Germinal center (tissue), 1 donor: ENCODE results near the gene RPL3.
A peak's percentile ranks its signal among the peaks of the same experiment; 100 is the strongest.
"Not testable (repeated sequence)": the region's sequence is repeated elsewhere in the genome, so short reads cannot be mapped to it uniquely, and the experiment has no call there.

Experiments used
- DNase-seq: peaks from one replicate; pipeline ENCODE4 v3.0.0; 2012; ENCODE audit warnings: mixed read lengths, low spot score

Gene RPL3

GRCh38 chr22:39351689-39352214 lies 32.3 kb upstream of the RPL3 start:
- DNase-seq: peak; percentile 51

DNA sequence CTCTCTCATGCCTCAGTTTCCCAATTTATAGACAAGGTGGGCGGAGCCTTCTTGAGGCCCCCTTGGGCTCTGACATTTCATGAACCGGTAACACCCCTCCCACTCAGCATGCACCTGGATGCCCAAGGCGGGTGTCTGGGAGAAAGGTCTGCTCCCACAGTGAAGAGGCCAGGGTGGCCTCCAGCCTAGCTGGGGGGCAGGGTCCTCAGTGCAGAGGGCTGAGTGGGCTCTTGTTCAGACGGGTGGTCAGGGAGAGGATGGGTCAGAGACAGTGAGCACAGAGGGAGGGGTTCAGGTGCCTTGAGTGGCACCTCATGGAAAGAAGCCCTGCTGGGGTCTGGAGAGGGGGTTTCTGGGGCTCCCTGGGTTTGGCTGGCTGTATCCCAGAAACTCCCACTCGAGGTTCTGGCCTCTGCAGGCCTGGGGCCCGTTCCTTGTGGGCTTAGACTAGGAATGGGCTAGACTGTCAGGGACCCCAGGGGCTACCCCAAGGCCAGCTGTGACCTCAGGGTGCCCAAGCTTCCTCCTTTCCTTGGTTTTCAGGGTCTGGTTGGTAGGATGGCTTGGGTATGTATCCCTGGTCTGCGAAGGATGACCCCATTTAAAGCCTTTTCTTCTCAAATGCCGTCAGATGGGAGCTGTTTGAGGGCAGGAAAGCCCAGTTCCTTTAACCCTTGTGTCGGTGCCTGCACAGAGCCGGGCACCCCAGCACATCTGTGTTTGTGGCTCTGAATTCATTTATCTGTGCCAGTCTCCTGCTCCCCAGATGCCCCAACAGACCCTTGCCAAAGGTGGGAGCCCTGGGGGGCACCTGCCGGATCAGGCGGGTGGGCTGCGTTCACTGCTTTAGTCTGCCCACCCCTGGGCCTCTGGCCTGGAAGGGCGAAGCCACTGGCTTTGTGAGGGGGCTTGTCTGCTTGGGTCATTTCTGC lies 31.6 kb upstream of the RPL3 start:
- no peak for DNase-seq

DNA sequence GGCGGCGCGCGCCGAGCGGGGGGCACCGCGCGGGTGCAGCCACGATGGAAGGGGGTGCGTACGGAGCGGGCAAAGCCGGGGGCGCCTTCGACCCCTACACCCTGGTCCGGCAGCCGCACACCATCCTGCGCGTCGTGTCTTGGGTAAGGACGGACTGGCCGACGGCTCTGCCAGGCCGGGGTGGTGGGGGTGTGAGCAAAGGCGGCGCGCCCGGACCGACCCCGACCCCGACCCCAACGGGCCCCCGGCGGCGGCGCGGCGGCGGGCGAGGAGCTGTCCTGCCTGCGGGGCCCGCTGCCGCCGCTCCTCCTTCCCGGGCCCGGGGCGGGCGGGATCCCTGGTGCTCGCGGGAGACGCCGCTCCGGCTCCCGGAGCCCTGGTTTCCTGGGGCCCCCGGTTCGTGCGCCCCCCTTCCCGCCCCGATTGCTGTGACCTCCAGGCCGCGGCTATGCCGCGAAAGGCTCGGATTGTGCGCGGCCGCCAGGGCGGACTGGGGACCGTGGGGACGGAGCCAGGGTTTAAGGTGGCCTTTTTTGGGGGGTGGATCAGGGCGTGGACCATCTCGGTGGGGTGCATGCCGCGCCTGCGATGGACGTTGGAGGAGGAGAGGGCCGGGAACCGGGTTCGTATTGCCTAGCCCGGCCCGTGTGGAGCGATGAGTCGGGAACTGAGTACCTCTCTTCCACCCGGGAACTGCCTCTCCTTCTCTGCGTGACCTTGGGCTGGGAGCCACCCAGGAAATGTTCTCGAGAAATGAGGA lies 30.7 kb upstream of the RPL3 start, which contains the start of gene SYNGR1:
Gene SYNGR1 (plus strand): TSS at position 25 of the 760 bp plus-strand sequence. CDS start 20 bp downstream, at position 45.
- DNase-seq: peak; percentile 41

DNA sequence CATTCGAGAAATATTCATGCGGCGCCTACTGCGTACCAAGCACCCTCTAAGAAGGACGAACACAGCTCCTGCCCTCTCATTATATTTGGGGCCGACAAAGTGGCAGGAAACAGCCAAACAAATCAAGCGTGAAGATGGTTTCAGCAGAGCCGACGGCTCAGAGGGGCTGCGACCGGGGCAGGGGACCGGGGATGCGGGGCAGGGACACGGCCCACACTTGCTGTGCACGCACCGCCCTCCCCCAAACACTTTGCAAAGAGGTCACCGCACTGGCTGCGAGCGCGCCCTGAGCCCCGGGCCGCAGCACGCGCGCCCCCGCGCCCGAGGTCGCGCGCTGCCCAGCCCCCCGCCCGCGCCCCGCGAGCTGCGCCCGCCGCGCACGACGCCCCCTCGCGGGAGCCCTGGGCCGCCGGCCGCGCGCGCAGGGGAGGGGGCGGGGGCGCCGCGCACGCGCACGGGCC lies 30.1 kb upstream of the RPL3 start:
- DNase-seq: peak; percentile 82

GRCh38 chr22:39348909-39349505 lies 29.6 kb upstream of the RPL3 start:
- peak; percentile 63 for DNase-seq

DNA sequence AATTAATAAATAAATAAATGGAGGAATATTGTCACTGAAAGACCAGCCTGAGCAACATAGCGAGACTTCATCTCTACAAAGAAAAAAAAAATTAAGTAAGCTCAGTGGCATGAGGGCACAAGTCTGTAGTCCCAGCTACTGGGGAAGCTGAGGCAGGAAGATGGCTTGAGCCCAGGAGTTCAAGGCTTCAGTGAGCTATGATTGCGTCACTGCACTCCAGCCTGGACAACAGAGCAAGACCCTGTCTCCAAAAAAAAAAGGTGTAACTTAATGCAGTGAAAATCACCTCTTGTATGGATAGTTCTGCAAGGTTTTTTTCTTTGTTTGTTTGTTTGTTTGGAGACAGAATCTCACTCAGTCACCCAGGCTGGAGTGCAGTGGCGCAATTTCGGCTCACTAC lies 25.8 kb upstream of the RPL3 start:
- no peak for DNase-seq

DNA sequence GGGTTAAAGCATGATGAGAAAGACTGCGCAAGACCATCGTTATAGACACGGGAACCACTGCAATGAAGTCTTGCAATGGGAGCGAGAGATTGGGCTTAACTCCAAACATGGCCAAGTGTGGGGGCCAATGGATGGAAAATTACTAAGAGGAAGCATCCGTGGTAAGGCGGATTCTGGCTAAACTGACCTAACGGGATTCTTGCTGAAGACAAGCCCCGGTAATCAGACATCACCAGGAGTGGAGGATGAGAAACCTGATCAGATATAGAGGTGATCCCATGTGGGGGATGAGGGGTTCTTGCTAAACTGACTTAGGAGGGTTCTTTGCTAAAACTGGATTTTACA lies 24.6 kb upstream of the RPL3 start:
- DNase-seq: no peak

DNA sequence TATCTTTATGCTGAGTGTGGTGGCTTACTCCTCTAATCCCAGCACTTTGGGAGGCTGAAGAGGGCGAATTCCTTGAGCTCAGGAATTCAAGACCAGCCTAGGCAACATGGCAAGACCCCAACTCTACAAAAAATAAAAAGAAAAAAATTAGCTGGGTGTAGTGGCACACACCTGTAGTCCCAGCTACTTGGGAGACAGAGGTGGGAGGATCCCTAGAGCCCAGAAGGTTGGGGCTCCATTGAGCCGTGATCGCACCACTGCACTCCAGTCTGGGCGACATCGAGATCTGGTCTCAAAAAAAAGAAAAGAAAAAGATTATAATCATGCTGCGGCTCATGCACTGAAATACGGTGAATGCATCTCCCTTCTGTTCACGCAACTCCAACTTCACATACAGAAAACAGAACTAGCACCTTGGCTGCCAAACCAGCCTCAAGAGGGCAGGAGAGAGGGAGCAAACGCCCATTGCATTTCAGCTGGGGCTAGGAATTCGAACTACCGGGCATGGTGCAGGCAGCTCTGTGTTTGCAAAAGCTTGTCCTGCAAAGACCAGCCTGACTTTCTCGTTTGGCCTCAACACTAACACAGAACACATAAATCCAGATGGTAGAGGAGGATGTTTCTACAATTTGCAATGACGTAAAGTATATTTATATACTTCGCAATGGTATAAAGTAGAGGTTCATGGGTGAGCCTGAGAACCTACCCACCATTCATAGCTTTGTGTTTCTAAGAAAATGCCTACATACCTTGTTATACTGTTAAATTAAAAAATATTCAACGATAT lies 24.0 kb upstream of the RPL3 start:
- peak; percentile 72 for DNase-seq

DNA sequence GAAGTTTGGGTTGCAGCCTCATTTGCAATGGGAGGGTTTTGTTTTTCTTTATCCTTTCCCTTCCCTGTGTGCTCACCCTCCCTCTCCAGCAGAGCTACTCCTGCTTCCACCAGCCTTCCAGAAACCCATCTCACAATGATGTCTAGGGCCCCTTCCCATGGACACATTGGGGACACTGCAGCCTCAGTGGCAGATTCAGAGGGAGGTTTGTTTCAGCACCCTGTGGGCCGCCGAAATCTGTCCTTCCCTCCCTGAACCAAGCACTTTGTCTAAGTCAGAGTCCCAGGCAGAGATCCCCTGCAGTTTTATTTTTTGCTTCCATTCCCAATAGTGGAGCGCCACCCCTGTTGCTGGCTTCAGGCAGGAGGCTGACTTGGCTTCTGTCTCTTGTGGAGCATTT lies 21.8 kb upstream of the RPL3 start:
- DNase-seq: no peak

GRCh38 chr22:39339775-39340174 lies 20.4 kb upstream of the RPL3 start:
- DNase-seq: not testable (repeated sequence)

DNA sequence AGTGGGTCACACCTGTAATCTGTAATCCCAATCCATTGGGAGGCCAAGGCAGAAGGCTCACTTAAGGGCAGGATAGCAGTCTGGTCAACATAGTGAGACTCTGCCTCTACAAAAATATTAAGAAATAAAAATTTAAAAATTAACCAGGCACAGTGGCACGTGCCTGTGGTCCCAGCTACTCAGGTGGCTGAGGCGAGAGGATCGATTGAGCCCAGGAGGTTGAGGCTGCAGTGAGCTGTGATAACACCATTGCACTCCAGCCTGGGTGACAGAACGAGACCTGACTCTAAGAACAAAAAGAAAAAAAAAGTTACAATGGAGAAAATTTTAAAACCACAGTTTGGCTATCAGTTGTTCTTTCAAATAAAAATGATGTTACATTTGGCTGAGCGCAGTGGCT lies 17.0 kb upstream of the RPL3 start:
- DNase-seq: no peak

DNA sequence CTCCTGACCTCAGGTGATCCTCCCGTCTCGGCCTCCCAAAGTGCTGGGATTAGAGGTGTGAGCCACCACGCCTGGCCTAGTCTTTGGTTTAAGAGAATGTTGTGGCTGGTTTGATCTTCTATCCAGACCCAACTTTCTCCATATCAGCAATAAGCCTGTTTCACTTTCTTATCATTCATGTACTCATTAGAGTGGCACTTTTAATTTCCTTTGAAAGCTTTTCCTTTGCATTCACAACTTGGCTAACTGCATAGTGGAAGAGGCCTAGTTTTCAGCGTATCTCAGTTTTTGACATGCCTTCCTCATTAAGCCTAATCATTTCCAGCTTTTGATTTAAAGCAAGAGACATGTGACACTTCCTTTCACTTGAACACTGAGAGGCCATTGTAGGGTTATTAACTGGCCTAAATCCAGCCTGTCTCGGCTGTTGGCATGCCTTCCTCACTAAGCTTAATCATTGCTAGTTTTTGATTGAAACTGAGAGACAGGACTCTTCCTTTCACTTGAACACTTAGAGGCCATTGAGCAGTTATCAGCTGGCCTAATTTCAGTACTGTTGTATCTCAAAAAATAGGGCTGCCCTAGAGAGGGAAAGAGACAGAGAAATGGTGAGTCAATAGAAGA lies 13.1 kb upstream of the RPL3 start:
- no peak for DNase-seq

DNA sequence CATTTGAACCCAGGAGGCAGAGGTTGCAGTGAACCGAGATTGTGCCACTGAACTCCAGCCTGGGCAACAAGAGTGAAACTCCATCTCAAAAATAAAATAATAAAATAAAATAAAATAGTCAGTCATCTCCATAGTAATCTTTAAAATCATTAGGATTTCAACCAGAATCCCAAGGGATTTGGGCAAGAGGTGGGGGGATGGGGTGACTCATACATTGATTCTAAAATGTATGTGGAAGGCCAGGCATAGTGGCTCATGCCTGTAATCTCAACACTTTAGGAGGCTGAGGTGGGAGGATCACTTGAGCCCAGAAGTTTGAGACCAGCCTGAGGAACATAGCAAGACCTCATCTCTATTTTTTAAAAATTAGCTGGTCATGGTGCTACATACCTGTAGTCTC lies 11.1 kb upstream of the RPL3 start:
- not testable (repeated sequence) for DNase-seq

DNA sequence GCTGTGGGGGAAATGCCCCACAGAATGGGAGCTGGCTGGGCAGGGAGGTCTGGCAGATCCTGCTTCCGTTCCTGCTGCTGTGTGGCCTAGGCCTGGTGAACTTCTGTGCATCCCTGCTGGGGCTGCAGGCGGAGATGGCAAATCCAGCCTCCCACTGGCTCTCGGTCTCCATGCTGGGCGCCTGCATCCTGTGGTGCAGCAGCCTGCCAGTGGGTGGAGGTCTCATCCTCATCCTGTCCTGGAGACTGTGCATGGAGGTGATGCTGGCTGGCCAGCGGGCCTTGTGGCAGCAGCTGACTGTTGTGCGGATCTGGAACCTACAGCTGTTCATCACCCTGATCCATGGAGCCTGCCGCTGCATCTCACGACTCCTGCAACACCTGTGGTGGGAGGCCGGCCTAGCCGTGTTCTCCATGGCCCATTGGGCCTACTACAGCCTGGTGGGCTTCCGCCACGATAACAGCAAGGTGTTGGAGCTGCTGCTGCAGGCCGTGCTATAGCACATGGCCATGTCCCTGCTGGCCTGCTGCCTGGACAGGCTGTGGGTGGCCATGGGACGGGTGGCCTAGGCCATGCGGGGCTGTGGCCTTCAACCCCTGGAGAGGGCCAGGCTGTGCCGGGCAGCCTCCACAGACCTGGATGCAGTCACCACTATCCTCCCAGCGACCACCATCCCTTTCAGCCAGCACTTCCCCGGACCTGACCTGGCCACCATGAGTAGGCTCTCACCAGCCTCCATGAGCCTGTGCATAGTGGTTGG lies 8.8 kb upstream of the RPL3 start:
- DNase-seq: no peak

- no peak for DNase-seq
Observed at GRCh38 chr22:39325392-39325932, 6.0 kb upstream of the RPL3 start.

GRCh38 chr22:39320616-39321029 lies 1.2 kb upstream of the RPL3 start:
- DNase-seq: not testable (repeated sequence)

- no peak for DNase-seq
Observed at GRCh38 chr22:39318507-39319283, 728 bp downstream of the RPL3 start.

DNA sequence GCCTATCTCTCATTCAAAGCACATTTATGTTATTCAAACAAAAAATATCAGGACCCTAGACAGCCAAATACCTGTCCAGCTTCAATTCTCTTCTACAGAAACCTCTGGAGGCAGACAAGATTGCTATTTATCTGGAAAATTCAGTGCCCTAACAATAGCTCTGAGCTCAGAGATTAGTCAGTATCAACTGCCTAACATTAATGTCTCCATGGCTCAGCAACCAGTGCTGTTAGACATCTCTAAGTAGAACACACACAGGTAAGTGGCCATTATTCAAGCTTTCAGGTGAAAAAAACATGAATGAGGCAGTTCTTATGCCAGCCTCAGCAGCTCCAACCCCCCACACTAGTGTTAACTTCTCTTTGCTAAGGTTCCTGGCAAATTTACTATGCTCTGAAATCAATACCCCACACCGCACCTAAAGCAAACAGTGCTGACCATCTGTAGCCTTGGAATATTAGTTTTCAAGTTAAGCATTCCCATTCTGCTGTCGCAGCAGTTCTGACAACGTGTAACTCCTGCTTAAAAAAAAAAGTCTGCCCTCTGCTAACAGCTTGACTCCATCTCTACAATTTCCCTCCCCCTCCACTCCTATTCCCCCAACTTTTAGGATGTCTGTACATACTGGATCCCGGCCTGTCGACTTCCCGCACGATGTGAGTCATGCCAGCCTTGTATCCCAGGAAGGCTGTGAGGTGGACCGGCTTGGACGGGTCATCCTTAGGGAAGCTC lies 1.5 kb downstream of the RPL3 start:
- no peak for DNase-seq
